ENCODE measurements around the gene RO60. TPM values are rescaled to one million over a fixed set of nuclear protein-coding genes. Genes with fewer than 3 reads are reported as not detected.

Gene RO60
- total and polyA plus RNA-seq, 2 of the 4 experiments (the other 2 are of a cell fraction) = 10.9 to 161 TPM

DNA sequence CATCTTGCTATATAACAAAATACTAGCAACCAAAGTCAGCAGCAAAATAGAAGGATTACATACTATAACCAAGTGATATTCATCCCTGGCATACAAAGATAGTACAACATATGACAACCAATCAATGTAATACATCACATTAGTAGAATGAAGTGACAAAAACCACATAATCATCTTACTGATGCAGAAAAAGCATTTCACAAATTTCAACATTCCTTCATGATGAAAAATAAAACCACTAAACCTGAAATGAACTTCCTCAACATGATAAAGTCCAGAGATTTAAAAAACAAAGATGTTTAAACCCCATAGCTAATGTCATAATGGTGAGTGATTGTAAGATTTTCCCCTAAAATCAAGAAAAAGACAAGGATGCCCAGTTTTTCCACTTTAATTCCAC, 18.6 kb downstream of the RO60 start:
- H2BK15ac ChIP-seq (ENCODE audit: low read depth, low read length) = no peak overlapping the region
- no peak overlapping the region for H2AK9ac ChIP-seq (replicated peaks; ENCODE audit: low read depth, low read length, poor library complexity)
- H3K4me2 ChIP-seq (ENCODE audit: low read depth, low read length) = no peak overlapping the region
- H3K9ac ChIP-seq (ENCODE audit: low read depth, low read length) = no peak overlapping the region
- no peak overlapping the region for H2AK5ac ChIP-seq (ENCODE audit: low read depth, low read length)
- no peak overlapping the region for H3K18ac ChIP-seq (ENCODE audit: low read depth, low read length)
- H2BK20ac ChIP-seq (ENCODE audit: low read depth, low read length) = no peak overlapping the region
- peaks cover 0 to 23% of the 10 kb centered on the region in 2 experiments; a peak in 3 of 4 replicates for H3K79me1 ChIP-seq (ENCODE audit: low read depth in 1 of 2, low read length in 2 of 2)
- H4K5ac ChIP-seq (ENCODE audit: low read depth, low read length) = no peak overlapping the region
- H3K9me3 ChIP-seq (ENCODE audit: control insufficient read depth, insufficient read depth, low read length) = no peaks in the 10 kb centered on the region
- in situ Hi-C loops (cut with MboI; ENCODE audit: low sequenced_read_pairs) (no loop called here), dilution Hi-C loops (cut with HindIII; ENCODE audit: low sequenced_read_pairs, unreplicated experiment) (no loop called here), intact Hi-C loops (cut with micrococcal nuclease) (no loop called here)
- H3K56ac ChIP-seq (ENCODE audit: extremely low read depth, insufficient read depth, low read length) = no peak overlapping the region
- H2AFZ ChIP-seq (replicated peaks; ENCODE audit: low read length, poor library complexity) = no peak overlapping the region
- H4K20me1 ChIP-seq (ENCODE audit: insufficient read depth, low read length) = no peaks in the 10 kb centered on the region
- no peaks in the 10 kb centered on the region for H3K27me3 ChIP-seq (ENCODE audit: control insufficient read depth, insufficient read depth, low read length)
- no peak overlapping the region for H4K8ac ChIP-seq (ENCODE audit: low read depth in 2 of 2, low read length in 2 of 2)
- H3K4me1 ChIP-seq (ENCODE audit: control insufficient read depth, insufficient read depth, low read length) = no peaks in the 10 kb centered on the region
- TF ChIP-seq, protein P1, sequence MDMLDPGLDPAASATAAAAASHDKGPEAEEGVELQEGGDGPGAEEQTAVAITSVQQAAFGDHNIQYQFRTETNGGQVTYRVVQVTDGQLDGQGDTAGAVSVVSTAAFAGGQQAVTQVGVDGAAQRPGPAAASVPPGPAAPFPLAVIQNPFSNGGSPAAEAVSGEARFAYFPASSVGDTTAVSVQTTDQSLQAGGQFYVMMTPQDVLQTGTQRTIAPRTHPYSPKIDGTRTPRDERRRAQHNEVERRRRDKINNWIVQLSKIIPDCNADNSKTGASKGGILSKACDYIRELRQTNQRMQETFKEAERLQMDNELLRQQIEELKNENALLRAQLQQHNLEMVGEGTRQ (IDR thresholded peaks at IDR 0.05; ENCODE audit: low read depth, low read length) = no peak
- TF ChIP-seq MAFK (IDR thresholded peaks at IDR 0.05; ENCODE audit: low read depth, low read length) = no peak
- TF ChIP-seq RCOR1 (IDR thresholded peaks at IDR 0.05; ENCODE audit: insufficient replicate concordance, low read length) = no peak
- no peak for TF ChIP-seq NFE2L2 (IDR thresholded peaks at IDR 0.05; ENCODE audit: low read depth, low read length)
- TF ChIP-seq CEBPB (IDR thresholded peaks at IDR 0.05; ENCODE audit: low read depth, low read length) = no peak
- TF ChIP-seq POLR2A (IDR thresholded peaks at IDR 0.05; ENCODE audit: low read depth, low read length) = no peak
- TF ChIP-seq MXI1 (IDR thresholded peaks at IDR 0.05; ENCODE audit: borderline replicate concordance, low read depth, low read length) = no peak
- TF ChIP-seq FOS (IDR thresholded peaks at IDR 0.05; ENCODE audit: low read depth, low read length) = no peak
- TF ChIP-seq CHD1 (IDR thresholded peaks at IDR 0.05; ENCODE audit: low read depth, low read length) = no peak
- TF ChIP-seq RFX5 (IDR thresholded peaks at IDR 0.05; ENCODE audit: low read depth, low read length) = no peak
- TF ChIP-seq MAZ (IDR thresholded peaks at IDR 0.05; ENCODE audit: borderline replicate concordance, low read depth, low read length) = no peak
- no peak for TF ChIP-seq RAD21 (IDR thresholded peaks at IDR 0.05; ENCODE audit: low read length)
- TF ChIP-seq, protein P2, sequence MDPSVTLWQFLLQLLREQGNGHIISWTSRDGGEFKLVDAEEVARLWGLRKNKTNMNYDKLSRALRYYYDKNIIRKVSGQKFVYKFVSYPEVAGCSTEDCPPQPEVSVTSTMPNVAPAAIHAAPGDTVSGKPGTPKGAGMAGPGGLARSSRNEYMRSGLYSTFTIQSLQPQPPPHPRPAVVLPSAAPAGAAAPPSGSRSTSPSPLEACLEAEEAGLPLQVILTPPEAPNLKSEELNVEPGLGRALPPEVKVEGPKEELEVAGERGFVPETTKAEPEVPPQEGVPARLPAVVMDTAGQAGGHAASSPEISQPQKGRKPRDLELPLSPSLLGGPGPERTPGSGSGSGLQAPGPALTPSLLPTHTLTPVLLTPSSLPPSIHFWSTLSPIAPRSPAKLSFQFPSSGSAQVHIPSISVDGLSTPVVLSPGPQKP (IDR thresholded peaks at IDR 0.05; ENCODE audit: borderline replicate concordance, low read depth, low read length) = no peak
- TF ChIP-seq BHLHE40 (IDR thresholded peaks at IDR 0.05; ENCODE audit: low read depth, low read length) = no peak
- no peak for TF ChIP-seq SMC3 (IDR thresholded peaks at IDR 0.05; ENCODE audit: low read depth, low read length)
- TF ChIP-seq, protein P3, sequence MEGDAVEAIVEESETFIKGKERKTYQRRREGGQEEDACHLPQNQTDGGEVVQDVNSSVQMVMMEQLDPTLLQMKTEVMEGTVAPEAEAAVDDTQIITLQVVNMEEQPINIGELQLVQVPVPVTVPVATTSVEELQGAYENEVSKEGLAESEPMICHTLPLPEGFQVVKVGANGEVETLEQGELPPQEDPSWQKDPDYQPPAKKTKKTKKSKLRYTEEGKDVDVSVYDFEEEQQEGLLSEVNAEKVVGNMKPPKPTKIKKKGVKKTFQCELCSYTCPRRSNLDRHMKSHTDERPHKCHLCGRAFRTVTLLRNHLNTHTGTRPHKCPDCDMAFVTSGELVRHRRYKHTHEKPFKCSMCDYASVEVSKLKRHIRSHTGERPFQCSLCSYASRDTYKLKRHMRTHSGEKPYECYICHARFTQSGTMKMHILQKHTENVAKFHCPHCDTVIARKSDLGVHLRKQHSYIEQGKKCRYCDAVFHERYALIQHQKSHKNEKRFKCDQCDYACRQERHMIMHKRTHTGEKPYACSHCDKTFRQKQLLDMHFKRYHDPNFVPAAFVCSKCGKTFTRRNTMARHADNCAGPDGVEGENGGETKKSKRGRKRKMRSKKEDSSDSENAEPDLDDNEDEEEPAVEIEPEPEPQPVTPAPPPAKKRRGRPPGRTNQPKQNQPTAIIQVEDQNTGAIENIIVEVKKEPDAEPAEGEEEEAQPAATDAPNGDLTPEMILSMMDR (conservative IDR thresholded peaks at IDR 0.05; ENCODE audit: low read depth, low read length) = no peak
- ATAC-seq (ENCODE audit: low read depth) (no peak), DNase-seq (no peak)
- no peak overlapping the region for H3K23ac ChIP-seq (ENCODE audit: low read depth, low read length)
- H4K91ac ChIP-seq (ENCODE audit: insufficient read depth, low read depth, low read length) = no peak overlapping the region
- peaks cover 18% of the 10 kb centered on the region for H3K36me3 ChIP-seq (ENCODE audit: control insufficient read depth, insufficient read depth, low read length)
- no peak overlapping the region for H2BK120ac ChIP-seq (ENCODE audit: low read depth, low read length)
- no peak overlapping the region for H3K14ac ChIP-seq (replicated peaks; ENCODE audit: low read depth, low read length)
- H3K4me3 ChIP-seq (ENCODE audit: insufficient read depth, low read depth, low read length) = no peak overlapping the region
- BruUV-seq (replicated peaks) = no TSS peak
- H3K4ac ChIP-seq (ENCODE audit: low read depth, low read length) = no peak overlapping the region
- H3K27ac ChIP-seq (ENCODE audit: insufficient read depth, low read length) = no peak overlapping the region
- ChIA-PET POLR2A (ENCODE audit: unreplicated experiment) (no interaction called here), CTCF (no interaction called here)
- H2BK5ac ChIP-seq (ENCODE audit: low read depth, low read length, poor library complexity, severe bottlenecking) = no peak overlapping the region
- peaks cover 2% of the 10 kb centered on the region; the same call in 1 of the 2 replicates for H3K9me1 ChIP-seq (ENCODE audit: insufficient read depth, low read length)
